ENCODE measurements around the gene FBLN2.

FBLN2 gene

GRCh38 chr3:13648060-13649001 is 99.4 kb downstream of the FBLN2 start:
- Histone ChIP-seq H3K36me3 (replicated peaks) (no peaks in the 10 kb centered on the region), H3K27me3 (replicated peaks) (no peaks in the 10 kb centered on the region), H3K27ac (no peak overlapping the region), H3K4me3 (ENCODE audit: low read depth, low read length) (no peak overlapping the region)
- in situ Hi-C loops (cut with HindIII; ENCODE audit: low pct_ligation_motif_present, low sequenced_read_pairs): loop anchor here (25.0 kb wide), 1 partner anchor 136 kb away; no protein-coding TSS in a partner anchor
- DNase-seq: peak; percentile 75
- TF ChIP-seq CTCF (IDR thresholded peaks at IDR 0.05; ENCODE audit: low read depth, low read length, missing control alignments): peak; percentile 100

GRCh38 chr3:13650210-13651056 is 101.5 kb downstream of the FBLN2 start:
- Histone ChIP-seq H3K4me3 (ENCODE audit: low read depth, low read length) (no peak overlapping the region), H3K27ac (no peak overlapping the region), H3K27me3 (replicated peaks) (no peaks in the 10 kb centered on the region), H3K36me3 (replicated peaks) (no peaks in the 10 kb centered on the region)
- peak; percentile 60 for DNase-seq
- in situ Hi-C loops (cut with HindIII; ENCODE audit: low pct_ligation_motif_present, low sequenced_read_pairs): no loop called here
- TF ChIP-seq CTCF (IDR thresholded peaks at IDR 0.05; ENCODE audit: low read depth, low read length, missing control alignments): peak; percentile 94

- no peak for TF ChIP-seq CTCF (IDR thresholded peaks at IDR 0.05; ENCODE audit: low read depth, low read length, missing control alignments)
- H3K36me3 ChIP-seq (replicated peaks): no peaks in the 10 kb centered on the region
- no peaks in the 10 kb centered on the region for H3K27me3 ChIP-seq (replicated peaks)
- H3K27ac ChIP-seq: no peak overlapping the region
- H3K4me3 ChIP-seq (ENCODE audit: low read depth, low read length): no peak overlapping the region
- DNase-seq: no peak
- in situ Hi-C loops (cut with HindIII; ENCODE audit: low pct_ligation_motif_present, low sequenced_read_pairs): no loop called here
Observed at GRCh38 chr3:13651057-13651400, 102.1 kb downstream of the FBLN2 start.

GRCh38 chr3:13651775-13652428 is 103.0 kb downstream of the FBLN2 start:
- no peak for TF ChIP-seq CTCF (IDR thresholded peaks at IDR 0.05; ENCODE audit: low read depth, low read length, missing control alignments)
- H3K27me3 ChIP-seq (replicated peaks): no peaks in the 10 kb centered on the region
- H3K4me3 ChIP-seq (ENCODE audit: low read depth, low read length): no peak overlapping the region
- H3K27ac ChIP-seq: no peak overlapping the region
- DNase-seq: no peak
- in situ Hi-C loops (cut with HindIII; ENCODE audit: low pct_ligation_motif_present, low sequenced_read_pairs): no loop called here
- no peaks in the 10 kb centered on the region for H3K36me3 ChIP-seq (replicated peaks)

- TF ChIP-seq CTCF (IDR thresholded peaks at IDR 0.05; ENCODE audit: low read depth, low read length, missing control alignments): no peak
- DNase-seq: no peak
- in situ Hi-C loops (cut with HindIII; ENCODE audit: low pct_ligation_motif_present, low sequenced_read_pairs): no loop called here
- Histone ChIP-seq H3K36me3 (replicated peaks) (no peaks in the 10 kb centered on the region), H3K27ac (no peak overlapping the region), H3K27me3 (replicated peaks) (peaks cover 3% of the 10 kb centered on the region), H3K4me3 (ENCODE audit: low read depth, low read length) (no peak overlapping the region)
Observed at GRCh38 chr3:13652728-13653127, 103.8 kb downstream of the FBLN2 start.

Measured in brain microvascular endothelial cell (primary cell).